ENCODE measurements around the gene MCRIP1. TPM values are rescaled to one million over a fixed set of nuclear protein-coding genes. Genes with fewer than 3 reads are reported as not detected.

The MCRIP1 gene
- total and polyA plus RNA-seq, 9 of the 15 experiments (the other 6 are each of a cell fraction or from before 2014, with no cell fraction given) = 0.39 to 35.8 (median 9.7) TPM

DNA sequence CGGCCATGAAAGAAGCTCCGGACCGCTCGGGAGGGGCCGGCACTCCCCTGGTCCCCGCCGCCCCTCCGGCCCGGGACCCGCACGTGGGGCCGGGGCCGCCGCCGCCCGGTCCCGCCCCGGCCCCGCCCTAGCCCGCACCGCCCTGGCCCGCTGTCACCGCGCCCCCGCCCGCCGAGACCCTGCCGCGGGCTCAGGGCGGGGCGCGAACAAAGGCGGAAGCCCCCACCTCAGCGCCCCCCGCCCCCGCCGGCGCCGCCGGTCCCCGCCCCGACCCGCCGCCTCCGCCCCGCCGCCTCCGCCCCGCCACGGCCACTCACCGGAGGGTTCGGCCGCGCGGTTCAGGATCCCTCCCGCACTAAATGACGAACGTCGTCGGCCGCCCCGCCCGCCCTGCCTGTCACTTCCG, 37.9 kb upstream of the MCRIP1 start, which contains the start of gene ARHGDIA:
ARHGDIA (minus strand) TSS at position 357 of the 406 bp plus-strand sequence. CDS start 1,407 bp downstream, outside the sequence.
- peak within 1 kb of the TSS; percentile 93 for H3K4me2 ChIP-seq (ENCODE audit: insufficient read depth, low read length)
- WGBS (ENCODE audit: insufficient coverage, low coverage, missing lambda C conversion rate) = 0% methylated on average over 8 of the region's 64 CpGs
- in situ Hi-C loops (cut with MboI) (no loop called here), intact Hi-C loops (cut with micrococcal nuclease) (no loop called here)
- ChIA-PET CTCF (ENCODE audit: low intra/inter-chr PET ratio) (no interaction called here), POLR2A (interaction anchor here (0.8 to 2.6 kb wide), 7 partner anchors 9 to 149 kb away, joined by 3 to 13 read pairs (median 3); partner anchors contain the start of gene MCRIP1)
- H3K9me3 ChIP-seq (replicated peaks; ENCODE audit: control insufficient read depth, insufficient read depth, low read depth, low read length) = no peaks in the 10 kb centered on the region
- peak in 2 of 4 experiments; percentile 94 to 95 for DNase-seq (ENCODE audit: extremely low read depth in 1 of 4, low spot score in 3 of 4)
- peaks cover 41% of the 10 kb centered on the region for H3K79me2 ChIP-seq (ENCODE audit: control insufficient read depth, insufficient read depth, low read length)
- FAIRE-seq = no peak
- peak within 1 kb of the TSS; percentile 64 for H2AFZ ChIP-seq (ENCODE audit: low read depth, low read length)
- peaks cover 30% of the 10 kb centered on the region; the same call in 1 of the 3 replicates for H3K36me3 ChIP-seq (ENCODE audit: control insufficient read depth, insufficient read depth, low read length)
- H3K27ac ChIP-seq (ENCODE audit: extremely low read depth, low read depth, low read length) = peak within 1 kb of the TSS; percentile 100
- no TSS peak for BruUV-seq (replicated peaks)
- H3K4me1 ChIP-seq (replicated peaks in 1 of 2; ENCODE audit: control insufficient read depth in 2 of 2, insufficient read depth in 2 of 2, low read length in 2 of 2) = peaks cover 27 to 72% of the 10 kb centered on the region in 2 experiments
- peaks cover 29% of the 10 kb centered on the region for H4K20me1 ChIP-seq (replicated peaks; ENCODE audit: control insufficient read depth, insufficient read depth, low read length)
- peak within 1 kb of the TSS; percentile 93 for H3K4me3 ChIP-seq
- H3K9ac ChIP-seq (ENCODE audit: insufficient read depth in 1 of 2, low read depth in 2 of 2, low read length in 2 of 2) = peak within 1 kb of the TSS; percentile 99 to 100
- ATAC-seq = peak; percentile 3
- no peaks in the 10 kb centered on the region for H3K9me1 ChIP-seq (ENCODE audit: control insufficient read depth, insufficient read depth, low read length)
- no peaks in the 10 kb centered on the region for H3K27me3 ChIP-seq (ENCODE audit: control insufficient read depth in 2 of 2, insufficient read depth in 2 of 2, low read length in 2 of 2)
- TF ChIP-seq HNRNPUL1 (IDR thresholded peaks at IDR 0.05; ENCODE audit: low read length) (no peak), JUNB (CRISPR knock-in tag; conservative IDR thresholded peaks at IDR 0.05) (no peak), PHF8 (IDR thresholded peaks at IDR 0.05; ENCODE audit: borderline replicate concordance, low read length) (no peak), SIN3A (IDR thresholded peaks at IDR 0.05; ENCODE audit: borderline replicate concordance in 2 of 2, control insufficient read depth in 1 of 2, low read depth in 2 of 2, low read length in 2 of 2) (0 out of 4 replicates have a peak, but pooled peaks of 1 of the 2 experiments have one; percentile 61), ELF1 (tag; IDR thresholded peaks at IDR 0.05) (peak; percentile 97; the same call in 1 of the 2 replicates), ZBTB7A (IDR thresholded peaks at IDR 0.05; ENCODE audit: borderline replicate concordance, control insufficient read depth, low read depth, low read length) (peak; percentile 27), TRIM28 (IDR thresholded peaks at IDR 0.05) (no peak), XRCC3 (IDR thresholded peaks at IDR 0.05) (no peak), NONO (IDR thresholded peaks at IDR 0.05; ENCODE audit: low read depth in 2 of 2, low read length in 1 of 2) (peak in 1 of 2 experiments; percentile 9; a peak in 2 of 4 replicates), U2AF1 (optimal IDR thresholded peaks at IDR 0.05; ENCODE audit: low read depth, low read length) (no peak), GTF2F1 (IDR thresholded peaks at IDR 0.05; ENCODE audit: low read depth, low read length) (no peak), PHF20 (IDR thresholded peaks at IDR 0.05; ENCODE audit: partially characterized antibody) (no peak), FIP1L1 (IDR thresholded peaks at IDR 0.05; ENCODE audit: low read depth, low read length, poor library complexity, severe bottlenecking) (no peak), ATF1 (CRISPR knock-in tag; IDR thresholded peaks at IDR 0.05) (peak; percentile 45; the same call in 1 of the 2 replicates), ATF1 (tag; IDR thresholded peaks at IDR 0.05) (no peak), MCM7 (IDR thresholded peaks at IDR 0.05) (no peak), ZNF232 (CRISPR knock-in tag; IDR thresholded peaks at IDR 0.05) (no peak), GTF2E2 (tag; IDR thresholded peaks at IDR 0.05) (no peak), ZNF354B (CRISPR knock-in tag; IDR thresholded peaks at IDR 0.05) (no peak), MAZ (CRISPR knock-in tag; conservative IDR thresholded peaks at IDR 0.05 in 1 of 2, IDR thresholded peaks at IDR 0.05 in 1 of 2) (no peak; a peak in 1 of 4 replicates)
- TF ChIP-seq, protein P1, sequence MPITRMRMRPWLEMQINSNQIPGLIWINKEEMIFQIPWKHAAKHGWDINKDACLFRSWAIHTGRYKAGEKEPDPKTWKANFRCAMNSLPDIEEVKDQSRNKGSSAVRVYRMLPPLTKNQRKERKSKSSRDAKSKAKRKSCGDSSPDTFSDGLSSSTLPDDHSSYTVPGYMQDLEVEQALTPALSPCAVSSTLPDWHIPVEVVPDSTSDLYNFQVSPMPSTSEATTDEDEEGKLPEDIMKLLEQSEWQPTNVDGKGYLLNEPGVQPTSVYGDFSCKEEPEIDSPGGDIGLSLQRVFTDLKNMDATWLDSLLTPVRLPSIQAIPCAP (CRISPR knock-in tag; IDR thresholded peaks at IDR 0.05; ENCODE audit: borderline replicate concordance) = no peak
- TF ChIP-seq, protein P2, sequence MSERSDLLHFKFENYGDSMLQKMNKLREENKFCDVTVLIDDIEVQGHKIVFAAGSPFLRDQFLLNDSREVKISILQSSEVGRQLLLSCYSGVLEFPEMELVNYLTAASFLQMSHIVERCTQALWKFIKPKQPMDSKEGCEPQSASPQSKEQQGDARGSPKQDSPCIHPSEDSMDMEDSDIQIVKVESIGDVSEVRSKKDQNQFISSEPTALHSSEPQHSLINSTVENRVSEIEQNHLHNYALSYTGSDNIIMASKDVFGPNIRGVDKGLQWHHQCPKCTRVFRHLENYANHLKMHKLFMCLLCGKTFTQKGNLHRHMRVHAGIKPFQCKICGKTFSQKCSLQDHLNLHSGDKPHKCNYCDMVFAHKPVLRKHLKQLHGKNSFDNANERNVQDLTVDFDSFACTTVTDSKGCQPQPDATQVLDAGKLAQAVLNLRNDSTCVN (CRISPR knock-in tag; IDR thresholded peaks at IDR 0.05) = no peak

Measured in K562 (cell line).